Measurements from ENCODE around the gene OR4K5. TPM values are rescaled to one million over a fixed set of nuclear protein-coding genes. Genes with fewer than 3 reads are reported as not detected.
"Not testable (repeated sequence)": the region's sequence is repeated elsewhere in the genome, so short reads cannot be mapped to it uniquely, and the experiment has no call there.

Gene OR4K5
- total RNA-seq, 1 donor from 2014 or later, result not detected

GRCh38 chr14:19941668-19942067 is 21.3 kb downstream of the OR4K5 start:
- Mint-ChIP-seq H3K27me3 (ENCODE audit: low read depth) (no peaks in the 10 kb centered on the region), H3K27ac (no peak overlapping the region)
- DNase-seq (ENCODE audit: low spot score), result no peak

GRCh38 chr14:19947413-19948090 is 27.1 kb downstream of the OR4K5 start:
- Mint-ChIP-seq H3K27ac (no peak overlapping the region), H3K36me3 (ENCODE audit: low read depth) (no peaks in the 10 kb centered on the region), H3K9me3 (peaks cover 7% of the 10 kb centered on the region), H3K4me1 (ENCODE audit: low read depth) (no peaks in the 10 kb centered on the region), H3K4me3 (ENCODE audit: low read depth) (no peak overlapping the region), H3K27me3 (ENCODE audit: low read depth) (no peaks in the 10 kb centered on the region)
- intact Hi-C loops (cut with micrococcal nuclease), result no loop called here
- DNase-seq (ENCODE audit: low spot score), result no peak

More at GRCh38 chr14:19941668-19942067, 21.3 kb downstream of the OR4K5 start:
- H3K36me3 Mint-ChIP-seq (ENCODE audit: low read depth), result no peaks in the 10 kb centered on the region
- H3K4me3 Mint-ChIP-seq (ENCODE audit: low read depth), result no peak overlapping the region
- peaks cover 8% of the 10 kb centered on the region for H3K9me3 Mint-ChIP-seq
- H3K4me1 Mint-ChIP-seq (ENCODE audit: low read depth), result no peaks in the 10 kb centered on the region
- intact Hi-C loops (cut with micrococcal nuclease), result no loop called here

- Mint-ChIP-seq H3K27ac (no peak overlapping the region), H3K9me3 (peaks cover 10% of the 10 kb centered on the region), H3K36me3 (ENCODE audit: low read depth) (no peaks in the 10 kb centered on the region), H3K4me3 (ENCODE audit: low read depth) (no peak overlapping the region), H3K4me1 (ENCODE audit: low read depth) (no peaks in the 10 kb centered on the region), H3K27me3 (ENCODE audit: low read depth) (no peaks in the 10 kb centered on the region)
- intact Hi-C loops (cut with micrococcal nuclease), result no loop called here
- no peak for DNase-seq (ENCODE audit: low spot score)
These were observed 28.8 kb downstream of the OR4K5 start for GRCh38 chr14:19949218-19949617.

GRCh38 chr14:19969735-19970134 is 49.3 kb downstream of the OR4K5 start:
- H3K9me3 Mint-ChIP-seq; H3K36me3 Mint-ChIP-seq (ENCODE audit: low read depth); H3K4me1 Mint-ChIP-seq (ENCODE audit: low read depth); intact Hi-C loops (cut with micrococcal nuclease); H3K27me3 Mint-ChIP-seq (ENCODE audit: low read depth); H3K4me3 Mint-ChIP-seq (ENCODE audit: low read depth); H3K27ac Mint-ChIP-seq; DNase-seq (ENCODE audit: low spot score): not testable (repeated sequence)

Other genes starting within 250 kb of the OR4K5 start
- gene OR11H2, start 206.7 kb upstream of the OR4K5 start, total RNA-seq, result not detected in 2 replicates
- not detected in 2 replicates for gene OR4Q3, start 177.0 kb upstream of the OR4K5 start, total RNA-seq
- gene OR4M1, start 147.1 kb upstream of the OR4K5 start, total RNA-seq, result not detected in 2 replicates
- gene OR4N2, start 116.8 kb upstream of the OR4K5 start, total RNA-seq, result not detected in 2 replicates
- not detected in 2 replicates for gene OR4K2, start 45.5 kb upstream of the OR4K5 start, total RNA-seq
- gene OR4K1, start 10.3 kb downstream of the OR4K5 start, total RNA-seq, result not detected in 2 replicates
- gene OR4K15, start 55.0 kb downstream of the OR4K5 start, total RNA-seq, result not detected in 2 replicates
- not detected in 2 replicates for gene OR4Q2, start 81.6 kb downstream of the OR4K5 start, total RNA-seq
- not detected in 2 replicates for gene OR4K14, start 98.7 kb downstream of the OR4K5 start, total RNA-seq
- gene OR4K13, start 115.4 kb downstream of the OR4K5 start, total RNA-seq, result not detected in 2 replicates
- gene OR4L1, start 139.4 kb downstream of the OR4K5 start, total RNA-seq, result not detected in 2 replicates
- not detected in 2 replicates for gene OR4K17, start 190.1 kb downstream of the OR4K5 start, total RNA-seq
- not detected in 2 replicates for gene OR4N5, start 218.2 kb downstream of the OR4K5 start, total RNA-seq